Trophoblast cell (in vitro differentiated cells and primary cell): Measurements from ENCODE around the gene MBIP.

Source experiments
- DNase-seq, 2 donors: peaks; one replicate each; pipeline ENCODE4 v3.0.0-alpha.2; 2016
- H2AFZ ChIP-seq: 2 replicates; pipeline ENCODE4 v1.6.1; 2013; ENCODE audit warnings: low read length, moderate library complexity, mild to moderate bottlenecking; ENCODE audit not compliant: insufficient read depth, poor library complexity
- H2AK5ac ChIP-seq: 2 replicates; pipeline ENCODE4 v1.6.1; 2013; ENCODE audit warnings: mild to moderate bottlenecking, low read length
- H2BK120ac ChIP-seq: 2 replicates; pipeline ENCODE4 v1.6.1; 2013; ENCODE audit warnings: low read length, mild to moderate bottlenecking, moderate library complexity; ENCODE audit not compliant: insufficient read depth, poor library complexity
- H2BK12ac ChIP-seq: 2 replicates; pipeline ENCODE4 v1.6.1; 2013; ENCODE audit warnings: mild to moderate bottlenecking, low read length, moderate library complexity
- H2BK5ac ChIP-seq: 2 replicates; pipeline ENCODE4 v1.6.1; 2013; ENCODE audit warnings: low read length, low read depth, moderate library complexity, mild to moderate bottlenecking; ENCODE audit not compliant: poor library complexity
- H3K14ac ChIP-seq: 2 replicates; pipeline ENCODE4 v1.6.1; 2013; ENCODE audit warnings: mild to moderate bottlenecking, low read length
- H3K18ac ChIP-seq: 2 replicates; pipeline ENCODE4 v1.6.1; 2013; ENCODE audit warnings: mild to moderate bottlenecking, low read length
- H3K23ac ChIP-seq: 2 replicates; pipeline ENCODE4 v1.6.1; 2013; ENCODE audit warnings: low read length
- H3K27ac ChIP-seq: 2 replicates; pipeline ENCODE4 v1.5.1; 2013; ENCODE audit warnings: low read depth, mild to moderate bottlenecking, inconsistent platforms, low read length, moderate library complexity
- H3K27me3 ChIP-seq: 2 replicates; pipeline ENCODE4 v1.6.1; 2013; ENCODE audit warnings: inconsistent platforms, mild to moderate bottlenecking, low read length, moderate library complexity; ENCODE audit not compliant: insufficient read depth
- H3K36me3 ChIP-seq, 2 experiments: 1 replicate in 1 of 2; 2 replicates in 1 of 2; pipeline ENCODE4 v1.6.1; 2013; ENCODE audit warnings: low read length in 2 of 2, mild to moderate bottlenecking in 2 of 2, moderate library complexity in 1 of 2; ENCODE audit not compliant: insufficient read depth in 2 of 2, control insufficient read depth in 1 of 2
- H3K4ac ChIP-seq: 2 replicates; pipeline ENCODE4 v1.6.1; 2013; ENCODE audit warnings: low read depth, mild to moderate bottlenecking, low read length, moderate library complexity
- H3K4me1 ChIP-seq, 2 experiments: 1 replicate in 1 of 2; 2 replicates in 1 of 2; pipeline ENCODE4 v1.6.1; 2013; ENCODE audit warnings: low read length in 2 of 2, mild to moderate bottlenecking in 2 of 2, moderate library complexity in 1 of 2; ENCODE audit not compliant: insufficient read depth in 2 of 2, control insufficient read depth in 1 of 2
- H3K4me2 ChIP-seq: 2 replicates; pipeline ENCODE4 v1.6.1; 2013; ENCODE audit warnings: inconsistent platforms, mild to moderate bottlenecking, low read length, moderate library complexity
- H3K4me3 ChIP-seq: 2 replicates; pipeline ENCODE4 v1.5.1; 2013; ENCODE audit warnings: mild to moderate bottlenecking, low read depth, low read length, inconsistent platforms
- H3K79me1 ChIP-seq: one replicate; pipeline ENCODE4 v1.6.1; 2013; ENCODE audit warnings: low read length
- H3K79me2 ChIP-seq: 2 replicates; pipeline ENCODE4 v1.6.1; 2013; ENCODE audit warnings: low read length, mild to moderate bottlenecking; ENCODE audit not compliant: control insufficient read depth, insufficient read depth, poor library complexity
- H3K9ac ChIP-seq: 2 replicates; pipeline ENCODE4 v1.6.1; 2013; ENCODE audit warnings: mild to moderate bottlenecking, low read length
- H3K9me3 ChIP-seq: 2 replicates; pipeline ENCODE4 v1.6.1; 2013; ENCODE audit warnings: low read depth, mild to moderate bottlenecking, control low read depth, inconsistent platforms, low read length; ENCODE audit not compliant: insufficient read depth
- H4K12ac ChIP-seq: 2 replicates; pipeline ENCODE4 v1.6.1; 2013; ENCODE audit warnings: low read depth, mild to moderate bottlenecking, low read length, moderate library complexity
- H4K8ac ChIP-seq: 2 replicates; pipeline ENCODE4 v1.6.1; 2013; ENCODE audit warnings: low read depth, mild to moderate bottlenecking, low read length, moderate library complexity
- H4K91ac ChIP-seq: one replicate; pipeline ENCODE4 v1.6.1; 2013; ENCODE audit warnings: low read depth, mild to moderate bottlenecking, low read length, moderate library complexity
- WGBS: extraction: QIAGEN DNeasy Blood & Tissue Kit; methylation state at CpG from one replicate; pipeline ENCODE4 v1.1.7; 2013; ENCODE audit warnings: missing lambda C conversion rate; ENCODE audit not compliant: insufficient read length, insufficient coverage; ENCODE audit errors: extremely low coverage; 5-methylcytosine and 5-hydroxymethylcytosine counted together

MBIP gene

GRCh38 chr14:36275741-36276140 lies 44.7 kb downstream of the MBIP start:
- H3K18ac ChIP-seq = no peak overlapping the region
- no peak overlapping the region for H3K14ac ChIP-seq
- H3K79me1 ChIP-seq = no peaks in the 10 kb centered on the region
- H2BK5ac ChIP-seq = no peak overlapping the region
- DNase-seq = no peak
- no peaks in the 10 kb centered on the region for H3K9me3 ChIP-seq
- no peaks in the 10 kb centered on the region for H3K36me3 ChIP-seq
- no CpG with 5 or more reads among the region's 3 CpGs for WGBS
- no peak overlapping the region for H3K4me3 ChIP-seq
- no peak overlapping the region for H3K4ac ChIP-seq
- H4K8ac ChIP-seq = no peak overlapping the region
- H3K79me2 ChIP-seq = no peaks in the 10 kb centered on the region
- no peak overlapping the region for H2AK5ac ChIP-seq
- no peaks in the 10 kb centered on the region for H3K4me1 ChIP-seq
- no peak overlapping the region for H3K27ac ChIP-seq
- no peak overlapping the region for H3K4me2 ChIP-seq
- no peak overlapping the region for H4K12ac ChIP-seq
- H2BK120ac ChIP-seq = no peak overlapping the region
- H4K91ac ChIP-seq = no peak overlapping the region
- no peak overlapping the region for H2AFZ ChIP-seq
- no peak overlapping the region for H3K23ac ChIP-seq
- no peak overlapping the region for H2BK12ac ChIP-seq
- no peaks in the 10 kb centered on the region for H3K27me3 ChIP-seq
- no peak overlapping the region for H3K9ac ChIP-seq

DNA sequence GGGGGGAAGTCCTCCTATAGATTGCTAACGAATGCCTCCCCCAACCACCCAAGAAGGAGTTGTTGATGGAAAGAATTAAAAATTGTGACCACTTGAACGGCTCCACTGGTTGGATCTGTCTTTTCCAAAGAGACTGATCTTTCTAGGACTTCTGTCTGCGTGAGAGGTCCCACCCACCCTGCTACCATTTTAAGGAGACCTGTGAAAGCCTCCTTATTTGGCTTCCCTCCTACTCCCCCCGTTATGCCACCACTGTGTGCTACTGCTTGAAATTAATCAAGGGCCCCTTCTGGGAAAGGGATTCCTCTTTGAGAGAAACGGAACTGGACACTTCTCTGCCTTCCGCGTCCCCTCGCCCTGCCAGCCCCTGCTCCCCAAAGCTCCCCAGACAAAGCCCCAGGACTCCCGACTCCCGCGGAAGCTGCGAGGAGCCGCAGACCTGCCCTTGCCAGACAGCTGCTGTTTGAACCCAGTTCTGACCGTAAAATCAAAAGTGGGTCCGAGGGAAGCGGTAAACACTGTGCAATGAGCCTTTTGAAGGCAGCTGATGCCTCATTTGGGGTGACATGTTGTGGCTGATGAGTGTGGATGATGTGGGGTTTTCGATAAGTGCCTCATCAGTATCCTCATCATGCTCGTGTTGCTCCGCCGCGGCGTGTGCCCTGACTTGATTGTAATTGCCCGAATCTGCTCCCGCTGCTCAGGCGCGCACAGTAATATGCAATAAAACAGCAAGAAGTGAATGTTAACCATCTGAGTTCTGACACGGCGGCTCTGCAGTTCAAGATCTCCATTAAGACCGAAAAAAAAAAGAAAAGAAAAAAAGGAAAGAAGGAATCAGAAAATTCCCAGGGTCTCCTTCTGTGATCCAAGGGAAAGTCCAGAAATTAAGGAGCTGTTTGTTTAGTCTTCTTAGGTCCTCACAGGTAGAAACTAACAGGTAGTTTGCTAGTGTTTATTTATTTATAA lies 48.2 kb downstream of the MBIP start:
- no peak overlapping the region for H2BK120ac ChIP-seq
- no peaks in the 10 kb centered on the region for H3K4me1 ChIP-seq
- H3K4me2 ChIP-seq = no peak overlapping the region
- H3K79me1 ChIP-seq = no peaks in the 10 kb centered on the region
- H4K12ac ChIP-seq = no peak overlapping the region
- H2AFZ ChIP-seq = peak overlapping the region; percentile 17
- H3K23ac ChIP-seq = no peak overlapping the region
- H3K4me3 ChIP-seq = no peak overlapping the region
- no peak overlapping the region for H4K8ac ChIP-seq
- H3K9me3 ChIP-seq = no peaks in the 10 kb centered on the region
- no peaks in the 10 kb centered on the region for H3K36me3 ChIP-seq
- H2AK5ac ChIP-seq = no peak overlapping the region
- H3K27ac ChIP-seq = no peak overlapping the region
- no peak overlapping the region for H3K4ac ChIP-seq
- H2BK5ac ChIP-seq = no peak overlapping the region
- no peak for DNase-seq
- H4K91ac ChIP-seq = no peak overlapping the region
- H3K9ac ChIP-seq = no peak overlapping the region
- no peak overlapping the region for H3K18ac ChIP-seq
- no peak overlapping the region for H2BK12ac ChIP-seq
- H3K14ac ChIP-seq = no peak overlapping the region
- H3K27me3 ChIP-seq = no peaks in the 10 kb centered on the region
- WGBS = no CpG with 5 or more reads among the region's 29 CpGs
- no peaks in the 10 kb centered on the region for H3K79me2 ChIP-seq

GRCh38 chr14:36271222-36271621 lies 49.2 kb downstream of the MBIP start:
- Histone ChIP-seq H2BK120ac (no peak overlapping the region), H3K79me1 (no peaks in the 10 kb centered on the region), H3K4me1 (no peaks in the 10 kb centered on the region), H3K23ac (no peak overlapping the region), H3K18ac (no peak overlapping the region), H3K27me3 (no peaks in the 10 kb centered on the region), H4K8ac (no peak overlapping the region), H2BK12ac (no peak overlapping the region), H3K9ac (no peak overlapping the region), H2AK5ac (no peak overlapping the region), H3K27ac (no peak overlapping the region), H3K36me3 (no peaks in the 10 kb centered on the region), H3K4ac (no peak overlapping the region), H4K12ac (no peak overlapping the region), H4K91ac (no peak overlapping the region), H3K14ac (no peak overlapping the region), H3K79me2 (no peaks in the 10 kb centered on the region), H3K4me2 (no peak overlapping the region), H3K9me3 (no peaks in the 10 kb centered on the region), H2BK5ac (no peak overlapping the region), H2AFZ (no peak overlapping the region), H3K4me3 (no peak overlapping the region)
- WGBS = no CpG with 5 or more reads among the region's 1 CpG
- no peak for DNase-seq

DNA sequence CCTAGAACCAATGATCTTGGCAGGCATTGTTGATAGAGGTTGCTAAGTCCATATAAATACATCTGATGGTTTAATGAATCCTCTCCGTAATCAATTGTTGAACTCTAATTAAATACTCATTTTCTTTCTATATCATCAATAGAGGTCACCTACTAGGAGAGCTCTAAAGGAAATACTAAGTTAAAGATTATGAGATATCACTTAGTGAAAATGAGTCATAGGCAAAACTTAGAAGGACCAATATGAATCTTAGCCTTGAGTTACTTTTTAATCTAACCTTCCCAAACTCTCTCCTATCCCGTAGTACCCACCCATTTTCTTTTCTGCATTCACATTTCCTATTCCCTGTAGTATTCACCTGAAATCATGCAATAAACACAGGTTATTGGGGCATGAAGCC lies 50.2 kb downstream of the MBIP start:
- Histone ChIP-seq H3K4me3 (no peak overlapping the region), H3K27ac (no peak overlapping the region), H3K79me1 (no peaks in the 10 kb centered on the region), H3K18ac (no peak overlapping the region), H4K91ac (no peak overlapping the region), H4K8ac (no peak overlapping the region), H3K14ac (no peak overlapping the region), H3K4ac (no peak overlapping the region), H3K79me2 (no peaks in the 10 kb centered on the region), H2AFZ (no peak overlapping the region), H2AK5ac (no peak overlapping the region), H3K9me3 (no peaks in the 10 kb centered on the region), H3K4me2 (no peak overlapping the region), H3K4me1 (no peaks in the 10 kb centered on the region), H3K36me3 (no peaks in the 10 kb centered on the region), H2BK12ac (no peak overlapping the region), H3K9ac (no peak overlapping the region), H3K23ac (no peak overlapping the region), H4K12ac (no peak overlapping the region), H3K27me3 (no peaks in the 10 kb centered on the region), H2BK120ac (no peak overlapping the region), H2BK5ac (no peak overlapping the region)
- DNase-seq = no peak
- 100% methylated on average over 1 of the region's 2 CpGs for WGBS
